DOHH2 (cell line): ENCODE data around the gene RRAGC.

Source experiments
- CTCF ChIP-seq: fragments of 200-600 bp; sonication (generic); IDR thresholded peaks from one replicate; pipeline ENCODE4 v1.5.1; 2014; ENCODE audit warnings: antibody characterized with exemption, mild to moderate bottlenecking, low read depth, low read length; ENCODE audit not compliant: poor library complexity, severe bottlenecking
- EZH2phosphoT487 ChIP-seq: fragments of 200-600 bp; sonication (generic); IDR thresholded peaks from 2 replicates; pipeline ENCODE4 v1.6.1; 2017; ENCODE audit warnings: borderline replicate concordance, mild to moderate bottlenecking, antibody characterized with exemption, low read length, moderate library complexity, mixed read lengths

DNA sequence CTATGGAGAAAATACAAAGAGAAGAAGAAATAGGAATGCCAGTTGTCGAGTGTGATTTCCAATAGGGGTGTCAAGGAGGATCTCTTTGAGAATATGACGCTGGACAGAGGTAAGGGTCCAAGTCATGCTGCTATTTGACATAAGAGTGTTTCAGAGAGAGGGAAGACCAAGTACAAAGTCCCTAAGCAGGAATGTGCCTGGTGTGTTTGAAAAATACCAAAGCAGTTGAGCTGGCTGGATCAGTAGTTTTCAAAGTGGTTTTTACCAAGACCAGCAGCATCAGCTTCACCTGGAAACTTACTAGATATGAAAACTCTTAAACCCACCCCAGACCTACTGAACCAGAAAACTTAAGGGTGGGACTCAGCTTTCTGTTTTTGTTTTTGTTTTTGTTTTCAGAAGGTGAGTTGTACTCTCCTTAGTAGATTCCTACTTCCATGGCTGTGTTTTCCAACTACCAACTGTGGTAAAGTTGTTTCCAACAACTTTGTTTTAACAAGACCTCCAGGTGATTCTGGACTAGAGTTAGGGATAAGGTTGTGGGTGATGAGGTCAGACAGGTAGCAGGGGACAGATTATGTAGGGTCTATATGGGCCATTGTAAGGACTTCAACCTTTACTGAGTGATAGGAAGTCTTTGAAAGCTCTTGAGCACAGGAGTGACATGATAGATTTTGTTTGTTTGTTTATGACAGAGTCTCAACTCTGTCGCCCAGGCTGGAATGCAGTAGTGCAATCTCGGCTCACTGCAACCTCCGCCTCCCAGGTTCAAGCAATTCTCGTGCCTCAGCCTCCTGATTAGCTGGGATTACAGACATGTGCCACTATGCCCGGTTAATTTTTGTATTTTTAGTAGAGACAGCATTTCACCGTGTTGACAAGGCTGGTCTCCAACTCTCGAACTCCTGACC, 29.1 kb upstream of the RRAGC start:
- TF ChIP-seq CTCF, result no peak
- no peak for TF ChIP-seq EZH2phosphoT487
